Amniotic stem cell (primary cell): ENCODE results near the gene SLC38A10.

Experiments
- DNase-seq: peaks from one replicate; lab custom pipeline; 2025; lab: John Stamatoyannopoulos, UW

Gene SLC38A10

DNA sequence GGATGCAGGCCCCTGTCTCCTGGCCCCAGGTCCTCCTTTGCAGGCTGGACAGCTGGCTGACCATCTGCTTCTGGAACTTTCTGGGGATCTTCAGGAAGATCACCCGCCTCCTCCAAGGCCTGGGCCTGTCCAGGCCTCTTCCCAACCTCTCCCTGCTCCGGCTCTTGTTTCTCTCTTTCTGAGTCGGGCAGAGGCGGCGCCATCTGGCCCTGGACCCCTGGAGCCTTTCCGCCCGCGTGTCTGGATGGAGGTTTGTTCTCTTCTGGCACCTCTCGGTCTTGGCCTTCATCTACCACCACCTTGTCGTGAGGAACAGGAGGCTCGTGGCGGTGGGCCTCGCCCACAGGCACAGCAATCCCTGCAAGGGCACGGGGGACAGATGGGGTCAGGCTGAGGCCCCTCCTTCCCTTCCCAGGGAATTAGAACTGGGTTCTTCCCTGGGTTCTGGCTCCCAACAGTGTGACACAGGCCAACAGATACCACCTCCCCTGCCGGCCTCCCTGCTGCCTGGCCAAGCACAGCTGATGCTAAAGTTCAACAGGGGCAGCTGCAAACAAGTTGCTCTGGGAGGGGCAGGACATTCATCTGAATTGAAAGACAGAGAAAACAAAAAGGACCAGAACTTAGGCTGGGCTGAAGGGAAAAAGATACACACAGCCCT is 42.7 kb downstream of the SLC38A10 start:
- no peak for DNase-seq

DNA sequence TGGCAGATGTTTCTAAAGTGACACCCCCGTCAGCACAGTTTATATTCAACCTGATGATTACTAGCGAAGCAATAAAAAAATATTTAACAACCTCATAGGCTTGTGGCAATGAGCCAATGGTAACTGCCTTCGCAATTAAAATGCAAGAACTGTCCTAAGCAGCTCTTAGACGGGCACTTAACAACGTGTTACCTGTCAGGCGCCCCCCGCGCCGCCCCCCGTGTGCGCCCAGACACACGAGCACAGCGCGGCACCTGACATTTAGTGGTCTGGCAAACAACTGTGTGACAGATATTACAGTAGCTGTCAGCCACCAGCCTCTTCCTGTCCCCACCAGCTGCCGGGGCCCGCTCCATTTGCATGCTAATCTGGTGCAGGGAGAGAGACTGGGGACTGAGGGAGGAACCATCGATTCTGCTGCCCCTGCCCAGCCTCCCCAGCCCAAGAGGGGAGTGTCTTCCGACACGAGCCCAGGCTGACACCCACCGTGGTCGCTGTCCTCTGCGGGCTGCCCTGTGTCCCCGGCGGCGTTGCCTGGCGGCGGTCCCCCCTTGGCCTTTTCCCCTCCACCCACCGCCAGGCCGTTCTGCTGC is 43.3 kb downstream of the SLC38A10 start:
- no peak for DNase-seq

DNA sequence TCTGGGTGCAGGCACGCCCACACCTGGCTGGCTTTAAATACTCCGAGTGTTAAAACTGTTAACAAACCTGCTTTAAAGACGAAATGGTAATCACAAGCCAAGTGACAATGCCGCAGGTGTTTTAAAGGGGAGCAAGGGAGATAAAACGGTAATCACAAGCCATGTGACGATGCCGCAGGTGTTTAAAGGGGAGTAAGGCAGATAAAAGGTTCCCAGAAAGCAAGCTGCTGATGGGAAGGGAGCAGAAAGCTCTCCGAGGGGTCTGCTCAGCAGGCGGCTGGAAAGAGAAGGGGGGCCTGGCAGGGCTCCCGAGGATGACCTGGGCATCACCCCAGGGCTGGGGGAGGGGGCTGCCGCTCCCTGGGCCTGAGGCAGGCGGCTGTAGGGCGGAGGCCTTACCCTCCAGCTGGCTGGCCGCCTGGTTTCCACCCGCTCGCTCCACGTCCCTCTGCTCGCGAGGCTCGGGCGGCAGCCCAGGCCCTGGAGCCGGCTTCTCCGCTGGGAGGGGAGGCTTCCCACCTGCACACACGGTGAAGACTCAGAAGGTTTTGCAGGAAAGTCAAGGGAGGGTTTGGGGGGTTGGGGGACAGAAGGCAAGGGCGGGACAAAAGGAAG is 43.9 kb downstream of the SLC38A10 start:
- DNase-seq, result no peak

DNA sequence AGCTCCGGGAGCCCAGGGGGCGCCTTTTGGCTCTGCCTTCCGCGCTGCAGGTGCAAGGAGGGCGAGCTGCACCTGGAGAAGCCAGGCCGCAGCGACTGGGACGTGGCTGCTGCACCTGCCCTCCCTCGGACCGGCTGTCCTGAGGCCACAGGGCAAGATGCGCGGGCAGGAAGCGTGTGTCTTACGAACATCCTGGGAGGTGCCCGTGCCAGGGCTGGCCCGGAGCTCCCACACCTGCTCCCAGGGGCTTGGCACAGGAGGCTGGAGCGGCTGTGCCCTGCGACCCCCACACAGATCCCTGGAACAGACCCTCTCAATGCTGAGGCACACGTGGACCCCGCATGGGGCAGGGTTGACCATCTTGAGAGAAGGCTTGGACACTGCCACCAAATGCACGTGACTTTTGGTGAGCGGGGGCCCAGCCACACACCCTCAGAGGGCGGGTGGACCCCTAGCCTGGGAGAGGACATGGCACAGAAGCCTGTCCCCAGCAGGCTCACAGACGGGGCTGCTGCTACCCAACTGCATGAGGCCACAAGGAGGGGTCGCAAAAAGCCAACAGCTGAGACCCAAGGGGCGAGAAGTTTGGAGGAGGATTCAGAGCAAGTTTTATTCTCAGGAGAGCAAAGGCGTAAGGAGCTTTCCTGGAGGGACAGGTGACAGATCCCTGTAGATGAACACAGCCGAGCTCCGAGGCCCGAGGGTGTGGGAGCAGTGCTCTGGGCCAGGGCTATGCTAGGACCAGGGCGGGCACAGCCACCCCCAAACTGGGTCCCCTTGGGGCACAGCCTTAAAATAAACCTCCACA is 44.6 kb downstream of the SLC38A10 start:
- no peak for DNase-seq

DNA sequence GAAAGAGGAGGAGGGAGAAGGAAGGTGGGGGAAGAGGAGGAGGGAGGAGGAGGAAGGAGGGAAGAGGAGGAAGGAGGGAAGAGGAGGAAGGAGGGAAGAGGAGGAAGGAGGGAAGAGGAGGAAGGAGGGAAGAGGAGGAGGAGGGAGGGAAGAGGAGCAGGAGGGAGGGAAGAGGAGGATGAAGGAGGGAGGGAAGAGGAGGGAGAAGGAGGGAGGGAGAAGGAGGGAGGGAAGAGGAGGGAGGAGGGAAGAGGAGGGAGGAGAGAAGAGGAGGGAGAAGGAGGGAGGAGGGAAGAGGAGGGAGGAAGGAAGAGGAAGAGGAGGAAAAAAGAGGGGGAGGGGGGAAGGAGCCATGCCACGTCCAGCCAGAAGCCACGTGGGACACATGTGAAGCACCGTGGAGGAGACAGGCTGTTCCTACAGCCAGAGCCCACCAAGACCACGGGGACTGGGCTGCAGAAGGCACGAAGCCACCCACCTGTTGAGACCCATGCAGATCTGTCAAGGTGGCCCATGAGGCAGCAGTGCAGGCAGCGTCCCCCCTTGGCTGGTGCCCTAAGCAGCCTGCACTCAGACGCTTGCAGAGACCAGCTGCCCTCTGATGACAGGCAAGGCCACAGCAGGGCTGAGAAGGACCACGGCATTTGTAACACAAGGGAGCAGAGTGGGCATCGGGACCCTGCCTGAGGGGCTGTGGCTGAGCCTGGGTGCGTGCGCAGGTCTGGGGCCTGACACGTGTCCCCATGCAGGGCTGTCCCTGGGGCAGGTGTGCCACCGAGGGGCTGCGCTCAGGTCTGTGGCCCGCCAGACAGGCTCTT is 45.7 kb downstream of the SLC38A10 start:
- no peak for DNase-seq

DNA sequence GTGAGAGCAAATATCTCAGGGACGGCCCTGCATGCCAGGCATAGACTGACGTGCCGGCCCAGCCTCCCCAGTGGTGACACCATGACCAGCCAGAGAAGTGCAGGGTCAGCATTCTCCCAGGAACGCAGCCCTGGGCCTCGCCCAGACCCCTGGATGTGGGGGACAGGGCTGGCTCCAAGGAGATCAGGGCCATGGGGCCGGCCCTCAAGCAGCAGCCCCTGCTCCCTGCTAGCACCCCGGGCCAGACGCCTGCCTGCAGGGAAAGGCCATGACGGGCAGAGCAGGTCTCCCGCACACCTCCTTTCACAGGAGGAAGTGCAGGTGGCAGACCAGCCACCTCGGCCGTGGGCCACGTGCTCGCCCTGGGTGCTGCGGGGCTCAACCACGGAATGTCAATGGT is 46.5 kb downstream of the SLC38A10 start:
- DNase-seq, result no peak

DNA sequence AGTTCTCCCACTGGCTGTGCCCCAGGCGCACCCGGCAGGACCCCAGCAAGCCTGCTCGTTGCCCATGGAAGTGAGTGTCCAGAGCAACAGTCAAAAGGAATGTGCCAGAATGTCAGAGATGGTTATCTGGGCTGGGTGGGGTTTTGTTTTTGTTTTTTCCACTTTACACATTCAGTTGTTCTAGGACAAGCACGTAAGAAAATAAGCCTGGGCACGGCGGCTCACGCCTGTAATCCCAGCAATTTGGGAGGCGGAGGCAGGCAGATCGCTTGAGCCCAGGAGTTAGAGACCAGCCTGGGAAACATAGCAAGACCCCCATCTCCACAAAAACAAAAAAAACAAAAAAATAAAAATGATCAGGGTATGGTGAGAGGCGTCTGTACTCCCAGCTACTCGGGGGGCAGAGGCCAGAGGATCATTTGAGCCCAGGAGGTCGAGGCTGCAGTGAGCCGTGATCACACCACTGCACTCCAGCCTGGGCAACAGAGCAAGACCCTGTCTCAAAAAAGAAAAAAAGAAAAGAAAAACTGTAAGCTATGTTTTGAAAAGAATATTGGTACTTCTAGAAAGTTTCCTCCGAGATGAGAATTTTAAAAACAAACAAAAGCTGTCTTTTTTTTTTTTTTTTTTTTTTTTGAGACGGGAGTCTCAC is 47.6 kb downstream of the SLC38A10 start:
- no peak for DNase-seq

DNA sequence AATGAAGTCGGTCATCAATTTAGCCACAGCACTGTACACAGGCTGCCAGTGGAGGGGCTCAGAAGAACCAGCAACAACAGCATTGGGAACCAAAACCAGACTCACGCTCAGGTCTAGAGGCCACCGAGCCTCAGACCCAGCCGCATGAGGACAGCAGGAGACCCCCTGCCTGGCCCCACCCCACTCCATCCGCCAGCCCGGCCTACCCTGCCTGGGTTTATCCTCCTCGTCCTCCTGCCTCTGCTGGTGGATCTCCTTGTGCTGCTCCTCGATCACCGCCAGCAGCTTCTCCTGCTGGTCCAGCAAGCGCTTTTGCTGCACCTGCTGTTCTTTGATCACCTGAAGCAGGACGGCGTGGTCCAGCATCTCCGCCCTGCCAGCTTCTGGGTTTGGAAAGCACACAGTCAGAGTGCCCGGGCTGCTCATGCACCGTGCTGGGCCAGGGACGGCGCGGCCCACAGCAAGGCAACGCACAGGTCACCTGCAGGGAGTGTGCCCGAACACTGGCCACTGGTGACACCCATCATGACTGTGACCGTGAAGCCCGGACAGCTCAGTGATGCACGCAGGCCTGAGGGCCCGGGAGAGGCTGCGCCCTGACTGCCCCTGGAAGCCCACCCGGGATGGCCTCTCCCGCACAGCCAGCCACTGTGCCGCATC is 48.3 kb downstream of the SLC38A10 start:
- DNase-seq, result no peak

DNA sequence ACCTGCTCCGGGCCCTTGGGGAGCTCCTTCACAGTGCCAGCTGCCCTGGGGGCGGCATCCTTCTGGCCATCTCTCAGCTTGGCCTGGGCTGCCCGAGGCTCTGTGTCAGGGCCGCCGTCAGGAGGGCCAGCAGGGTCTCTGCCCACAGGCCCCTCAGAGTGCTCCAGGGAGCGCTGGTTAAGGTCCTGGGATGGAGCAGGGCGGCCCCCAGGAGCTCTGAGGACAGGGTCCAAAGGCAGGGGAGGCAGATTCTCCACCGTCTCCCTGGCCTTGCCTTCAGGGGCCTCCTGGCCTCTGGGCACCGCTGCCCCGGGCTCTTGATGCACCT is 48.8 kb downstream of the SLC38A10 start:
- no peak for DNase-seq

DNA sequence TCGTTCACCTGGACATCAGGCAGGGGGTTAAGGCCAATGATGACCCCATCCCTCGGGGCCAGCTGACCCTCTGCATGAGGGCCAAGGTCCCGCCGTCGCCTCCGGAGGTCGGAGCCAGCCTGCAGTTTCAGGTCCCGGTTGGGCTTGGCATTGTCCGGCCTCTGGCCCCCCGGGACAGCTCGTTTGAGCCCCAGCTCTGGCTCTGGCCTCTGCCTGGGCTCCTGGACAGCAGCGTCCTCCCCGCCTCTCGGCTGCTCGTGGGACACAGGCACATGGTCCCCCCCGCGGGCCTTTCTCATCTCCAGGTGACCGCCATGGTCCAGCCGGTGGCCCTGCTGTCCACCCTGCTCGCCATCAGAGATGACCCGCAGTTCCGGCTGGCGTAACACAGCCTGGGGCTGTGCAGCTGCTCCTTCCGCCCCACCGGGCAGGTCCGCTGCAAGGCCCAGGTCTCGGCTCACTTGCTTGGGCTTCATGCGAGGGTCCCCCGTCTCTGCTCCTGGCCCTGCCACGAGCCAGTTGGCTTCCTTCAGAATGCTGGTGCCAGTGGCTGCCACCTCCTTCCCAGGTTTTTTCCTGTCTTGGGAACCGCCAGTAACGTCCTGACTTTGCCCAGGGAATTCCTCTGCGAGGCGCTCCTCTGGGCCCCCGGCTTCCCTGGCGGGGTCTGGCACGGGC is 49.3 kb downstream of the SLC38A10 start:
- DNase-seq, result no peak

DNA sequence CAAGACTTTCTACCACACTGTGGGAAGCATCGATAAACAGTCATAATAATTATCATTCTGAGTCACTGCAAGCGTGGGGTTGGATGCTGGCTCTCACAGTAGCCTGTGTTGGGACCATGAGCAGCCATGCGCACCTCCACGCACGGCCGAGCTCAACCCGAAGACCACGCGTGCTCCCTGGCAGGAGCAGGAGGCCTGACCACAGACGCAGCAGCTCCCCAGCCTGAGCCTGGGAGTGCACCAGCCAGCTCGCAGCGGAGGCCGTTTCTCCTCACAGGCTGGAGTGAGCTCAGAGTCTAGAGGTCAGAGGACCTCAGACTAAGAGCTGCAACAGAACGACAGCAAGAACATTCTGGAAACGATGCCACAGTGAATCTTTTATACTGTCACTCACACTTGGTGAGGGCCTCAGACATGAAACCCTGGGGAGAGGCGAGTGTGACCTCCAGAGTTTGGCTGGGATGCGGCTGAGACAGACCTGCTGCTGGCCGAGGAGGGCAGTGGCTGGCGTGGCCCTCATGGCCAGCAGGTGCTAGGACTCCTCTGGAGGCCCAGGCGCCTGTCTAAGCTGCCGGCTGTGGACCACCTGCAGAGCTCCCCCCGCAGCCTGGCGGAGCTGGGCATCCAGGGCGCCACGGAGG is 50.0 kb downstream of the SLC38A10 start:
- no peak for DNase-seq

DNA sequence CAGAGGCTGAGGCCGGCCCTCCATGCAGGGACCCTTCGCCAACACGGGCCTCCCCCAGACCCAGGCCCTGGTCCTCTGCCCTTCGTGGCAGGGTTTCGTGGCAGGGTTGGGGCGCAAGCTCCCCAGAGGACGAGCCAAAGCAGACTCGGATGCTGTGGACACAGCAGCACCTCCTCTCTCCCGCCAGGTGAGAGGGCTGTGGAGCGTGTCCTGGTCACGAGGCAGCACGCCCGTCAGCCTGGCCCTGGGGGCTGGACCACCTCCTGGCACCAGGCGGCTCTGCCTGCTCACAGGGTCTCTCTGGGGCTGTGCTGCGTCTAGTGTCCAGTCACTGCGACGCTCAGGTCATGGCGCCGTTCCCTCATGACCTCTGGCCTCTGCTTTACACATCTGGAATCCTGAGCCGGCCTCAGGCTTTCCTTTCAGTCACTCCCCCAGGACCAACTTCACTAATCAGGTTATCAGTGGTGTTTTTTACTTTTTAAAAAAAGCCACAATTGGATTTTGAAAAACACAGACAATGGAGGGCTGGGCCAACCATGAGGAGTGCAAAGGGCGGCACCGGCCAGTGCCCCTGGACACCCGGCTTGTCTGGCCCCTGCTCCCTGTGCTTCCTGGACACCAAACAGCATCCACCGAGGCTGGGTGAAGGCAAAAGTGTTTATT is 50.6 kb downstream of the SLC38A10 start:
- DNase-seq, result no peak

DNA sequence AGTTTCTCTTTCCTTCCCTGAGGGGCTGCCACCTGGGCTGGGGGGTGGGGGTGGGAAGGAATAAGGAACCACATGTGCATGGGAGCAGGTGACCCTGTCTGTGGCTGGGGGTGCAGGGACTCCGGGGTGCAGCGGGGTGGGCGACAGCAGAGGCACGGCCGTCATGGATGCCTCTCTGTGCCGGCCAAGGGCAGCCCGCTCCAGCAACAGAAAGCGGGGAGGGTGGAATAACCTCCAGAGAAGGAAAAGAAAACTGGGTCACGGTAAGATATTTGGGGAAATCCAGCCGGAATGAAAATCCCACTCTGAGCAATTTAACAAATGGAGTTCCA is 51.8 kb downstream of the SLC38A10 start:
- DNase-seq, result no peak

DNA sequence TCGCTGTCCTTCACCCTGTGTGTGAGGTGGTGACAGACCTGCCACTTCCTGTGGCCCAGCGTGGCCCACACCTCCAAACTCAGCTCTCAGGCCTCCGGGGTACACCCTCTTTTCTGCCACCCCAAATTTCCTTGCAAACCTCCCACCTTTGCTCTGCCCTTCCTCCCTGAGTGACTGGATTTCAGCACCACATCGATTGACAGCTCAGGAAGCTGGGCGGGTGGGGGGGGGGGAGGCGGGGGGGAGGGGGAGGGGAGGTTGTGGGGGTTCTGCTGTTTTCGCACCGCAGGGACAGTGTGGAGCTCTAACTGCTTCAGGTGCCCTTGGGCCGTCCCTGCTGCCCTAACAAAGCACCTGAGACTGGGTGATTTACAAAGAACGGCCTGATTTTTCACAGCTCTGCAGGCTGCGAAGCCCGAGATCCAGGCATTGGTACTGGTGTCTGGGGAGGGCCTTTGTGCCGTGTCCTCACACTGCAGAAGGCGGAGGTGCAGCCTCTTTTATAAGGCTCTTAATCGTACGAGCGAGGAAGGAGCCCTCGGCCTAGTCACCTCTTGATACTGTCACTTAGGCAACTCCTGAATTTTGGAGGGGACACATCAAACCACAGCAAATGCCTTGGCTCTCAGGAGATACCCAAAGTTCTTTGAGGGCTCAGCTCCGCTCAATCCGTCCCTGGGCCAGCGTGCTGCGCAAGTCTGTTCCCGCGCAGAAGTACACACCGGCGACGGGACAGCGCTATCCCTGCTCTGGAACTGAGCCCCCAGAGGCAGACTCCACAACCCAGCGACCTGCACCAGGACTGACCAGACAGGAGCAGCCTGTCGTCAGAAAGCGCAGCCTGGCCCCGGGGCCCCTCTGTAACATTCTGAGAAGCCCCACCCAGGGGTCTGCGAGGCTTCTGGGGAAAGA is 52.4 kb downstream of the SLC38A10 start:
- no peak for DNase-seq

DNA sequence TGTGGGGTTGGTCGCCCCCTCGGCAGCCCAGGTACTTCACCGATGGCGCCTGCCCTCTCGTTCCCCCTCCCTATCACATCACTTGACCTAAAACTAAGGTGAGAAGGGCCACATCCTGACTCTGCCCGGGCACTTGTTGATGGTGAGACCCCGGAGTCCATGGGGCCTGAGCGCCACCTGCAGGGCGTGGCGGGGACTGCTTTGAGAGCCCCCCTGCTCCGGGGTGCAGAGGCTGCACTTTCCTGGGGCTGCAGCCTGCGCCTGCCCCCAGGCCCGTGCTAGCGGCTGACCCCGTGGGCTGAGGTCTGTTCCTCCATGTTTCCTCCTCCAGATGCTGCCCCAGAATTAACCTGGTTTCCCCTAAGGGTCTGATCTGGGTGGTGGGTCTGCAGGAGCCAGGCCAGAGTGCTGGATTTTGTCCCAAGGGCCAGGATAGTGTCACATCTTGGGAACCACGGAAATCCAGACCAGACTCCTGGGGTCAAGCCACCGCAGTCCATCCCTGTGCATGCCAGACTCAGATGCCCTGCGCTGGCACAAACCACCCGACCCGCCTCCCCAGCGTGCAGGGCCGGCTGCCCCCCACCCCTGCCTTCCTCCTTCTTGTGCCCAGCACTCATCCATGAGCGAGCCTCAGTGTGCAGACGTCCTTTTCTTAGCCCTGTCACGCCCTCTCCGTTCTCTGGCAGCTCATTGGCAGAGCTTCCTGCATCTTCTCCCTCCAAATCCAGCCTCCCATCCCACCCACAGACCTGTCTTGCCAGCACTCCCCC is 53.3 kb downstream of the SLC38A10 start:
- no peak for DNase-seq

DNA sequence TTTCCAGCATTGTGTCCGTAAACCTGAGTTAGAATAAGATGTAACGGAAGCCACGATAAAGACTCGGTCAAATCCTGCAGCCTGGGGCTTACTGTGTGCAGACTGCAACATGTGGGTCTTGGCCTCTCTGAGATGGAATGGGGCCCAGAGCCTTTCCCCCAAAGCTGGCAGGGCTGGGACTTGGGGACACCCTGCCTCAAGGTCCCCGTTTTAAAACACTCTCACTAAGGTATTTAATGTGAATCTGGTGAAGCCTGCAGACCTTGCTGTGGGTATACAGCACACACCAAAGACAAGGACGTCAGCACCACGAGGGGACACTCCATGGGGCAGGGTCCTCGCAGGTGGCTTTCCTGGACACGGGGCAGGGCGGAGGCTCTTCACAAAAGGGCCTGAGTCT is 53.9 kb downstream of the SLC38A10 start:
- DNase-seq, result no peak

DNA sequence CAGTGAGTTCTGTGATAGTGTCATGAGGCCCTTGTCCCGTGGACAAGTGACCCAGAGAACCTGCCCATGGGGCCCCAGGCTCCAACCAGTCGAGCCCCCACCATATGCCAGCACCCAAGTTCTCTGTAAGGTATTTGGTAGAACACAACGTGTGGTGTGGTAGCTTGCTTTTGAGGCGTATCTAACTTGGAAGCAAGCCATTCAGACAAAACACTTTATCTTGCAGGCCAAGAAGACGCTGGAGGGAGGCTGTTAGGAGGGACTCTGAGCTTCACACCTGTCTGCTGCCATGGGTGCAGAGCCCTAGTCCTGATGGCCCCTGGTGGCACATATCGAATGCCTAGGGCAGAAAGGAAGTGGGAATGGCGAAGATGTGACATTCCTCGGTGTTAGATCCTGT is 54.3 kb downstream of the SLC38A10 start:
- DNase-seq, result no peak
